HG03060 (cell line): Measurements from ENCODE around the gene FDX2.

Experiments used
- ATAC-seq: cut with Tn5 transposase; IDR thresholded peaks from one replicate; pipeline ENCODE4 v1.9.1; 2021; ENCODE audit warnings: low read depth, moderate number of reproducible peaks; ENCODE audit not compliant: unreplicated experiment

The FDX2 gene

DNA sequence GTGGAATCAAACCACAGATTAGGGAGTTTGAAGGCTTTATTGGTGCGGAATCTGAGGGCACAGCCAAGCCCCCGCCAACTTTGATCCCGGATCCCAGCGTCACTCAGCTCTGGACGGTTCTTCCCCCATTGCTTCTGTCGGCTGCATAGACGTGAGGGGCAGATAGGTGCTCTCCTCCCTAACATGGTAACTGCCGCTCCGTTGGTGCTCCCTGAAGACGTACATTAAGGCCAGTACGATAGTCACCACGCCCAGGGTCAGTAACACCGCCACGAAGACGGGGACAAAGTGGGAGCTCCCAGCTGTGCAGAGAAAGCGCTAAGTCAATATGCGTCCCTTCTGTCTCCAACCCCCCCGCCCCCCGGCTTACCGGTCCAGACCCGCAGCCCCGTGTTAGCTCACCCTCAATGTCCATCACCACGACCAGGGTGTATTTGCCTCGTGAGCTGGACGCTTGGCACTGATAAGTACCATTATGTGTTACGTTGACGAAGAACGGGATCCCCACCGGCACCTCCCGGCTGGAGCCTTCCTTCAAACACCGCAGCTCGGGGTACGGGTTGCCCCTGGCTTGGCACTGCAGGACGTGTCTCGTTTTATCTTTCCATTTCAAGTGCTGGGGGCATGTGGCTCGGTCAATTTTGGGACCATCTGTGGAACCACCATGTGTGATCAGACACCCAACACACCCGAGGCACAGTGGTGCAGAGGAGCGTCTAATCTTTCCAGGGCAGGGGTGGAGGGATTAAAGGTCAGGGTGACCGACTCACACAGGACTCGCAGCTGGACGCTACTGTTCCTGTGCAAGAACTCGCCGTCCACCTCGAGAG is 18.2 kb upstream of the FDX2 start:
- no peak for ATAC-seq

DNA sequence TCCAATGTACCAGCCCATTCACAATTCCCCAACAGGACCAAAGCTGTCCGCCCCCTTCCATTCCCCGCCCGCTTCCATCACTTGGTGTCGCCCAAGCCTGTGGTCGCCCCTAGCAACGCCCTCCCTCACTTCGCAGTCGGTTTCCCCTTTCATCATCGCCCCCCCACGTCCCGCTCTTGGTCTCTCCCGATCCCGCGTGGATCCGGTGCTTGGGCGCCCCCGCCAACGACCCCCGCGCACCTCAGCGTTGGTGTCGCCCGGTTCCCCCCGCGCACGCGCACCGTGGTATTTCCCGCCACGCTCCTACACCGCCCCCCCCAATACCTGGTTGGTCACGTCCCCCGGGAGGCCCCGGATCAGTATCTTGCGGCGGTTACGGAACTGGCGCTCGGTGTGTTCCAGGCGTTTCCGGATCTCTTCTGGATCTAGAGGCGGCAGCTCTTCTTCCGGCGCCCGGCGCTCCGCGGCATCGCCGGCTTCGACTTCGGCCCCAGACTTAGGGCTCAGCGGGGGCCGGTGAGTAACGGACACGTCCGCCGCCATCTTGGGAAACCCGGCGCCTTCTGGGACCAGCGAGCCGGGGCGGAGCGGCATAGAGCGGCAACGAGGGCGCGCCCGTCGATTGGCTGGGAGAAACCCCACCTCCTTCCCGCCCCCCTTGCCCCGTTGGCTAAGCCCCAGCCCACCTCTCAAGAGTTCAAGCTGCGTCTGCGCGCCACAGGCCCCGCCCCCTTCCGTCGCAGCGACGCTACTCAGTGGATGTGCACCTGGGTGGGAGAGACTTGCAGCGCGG is 17.3 kb upstream of the FDX2 start, which contains the start of gene RAVER1:
TSS of gene RAVER1 (minus strand) at position 565 of the 793 bp plus-strand sequence. CDS start at position 543, 22 bp downstream.
- ATAC-seq: peak; percentile 73

DNA sequence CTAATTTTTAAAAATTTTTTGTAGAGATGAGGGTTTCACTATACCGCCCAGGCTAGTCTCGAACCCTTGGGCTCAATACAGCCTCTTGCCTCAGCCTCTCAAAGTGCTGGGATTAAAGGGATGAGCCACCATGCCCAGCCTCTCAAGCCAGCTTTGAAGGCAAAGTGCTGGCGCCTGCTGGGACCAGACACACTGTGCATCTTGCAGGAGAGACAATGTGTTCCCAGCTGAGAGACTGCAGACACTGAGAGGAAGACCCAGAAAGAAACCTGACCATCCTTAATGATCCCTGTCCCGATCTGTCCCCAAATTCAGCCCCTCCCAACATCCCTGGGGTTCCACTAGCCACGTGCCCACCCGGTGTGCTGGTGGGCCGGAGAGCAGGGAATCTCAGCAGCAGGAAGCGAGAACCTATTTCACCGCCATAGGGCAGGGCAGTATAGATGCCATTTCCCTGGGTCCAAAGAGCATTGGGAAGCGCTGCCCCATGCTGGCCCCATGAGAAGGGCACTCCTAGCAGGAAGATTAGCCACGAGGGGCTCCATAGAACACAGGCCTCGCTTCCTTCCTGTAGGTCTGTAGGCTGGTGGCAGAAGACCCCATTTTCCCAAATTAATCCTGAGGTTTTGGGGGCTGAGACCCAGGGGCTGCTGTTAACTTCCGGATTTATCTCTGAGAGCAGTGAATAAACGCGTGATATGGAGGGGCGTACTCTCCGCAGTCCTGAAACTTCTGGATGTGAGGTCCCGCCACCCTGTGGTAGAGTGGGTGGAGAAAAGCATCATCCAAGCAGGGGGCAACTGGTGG is 16.5 kb upstream of the FDX2 start:
- no peak for ATAC-seq

DNA sequence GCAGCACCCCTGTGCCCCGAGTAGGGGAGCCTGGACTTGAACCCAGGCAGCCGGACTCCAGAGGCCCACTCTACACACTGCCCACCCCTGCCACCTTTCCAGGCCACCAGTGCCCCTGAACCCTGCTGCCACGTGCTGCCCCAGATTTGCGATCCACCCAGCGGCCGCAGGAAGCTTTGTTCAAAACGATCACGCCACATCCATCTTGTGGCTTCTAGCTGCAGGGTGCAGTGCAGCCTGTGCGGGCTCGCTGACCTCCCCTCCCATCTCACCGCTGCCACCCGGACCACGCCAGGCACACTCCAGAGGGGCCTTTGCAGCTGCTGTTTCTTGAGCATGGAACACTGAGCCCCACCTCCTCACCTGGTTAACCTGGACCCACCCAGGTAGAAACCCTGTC is 13.7 kb upstream of the FDX2 start:
- no peak for ATAC-seq

DNA sequence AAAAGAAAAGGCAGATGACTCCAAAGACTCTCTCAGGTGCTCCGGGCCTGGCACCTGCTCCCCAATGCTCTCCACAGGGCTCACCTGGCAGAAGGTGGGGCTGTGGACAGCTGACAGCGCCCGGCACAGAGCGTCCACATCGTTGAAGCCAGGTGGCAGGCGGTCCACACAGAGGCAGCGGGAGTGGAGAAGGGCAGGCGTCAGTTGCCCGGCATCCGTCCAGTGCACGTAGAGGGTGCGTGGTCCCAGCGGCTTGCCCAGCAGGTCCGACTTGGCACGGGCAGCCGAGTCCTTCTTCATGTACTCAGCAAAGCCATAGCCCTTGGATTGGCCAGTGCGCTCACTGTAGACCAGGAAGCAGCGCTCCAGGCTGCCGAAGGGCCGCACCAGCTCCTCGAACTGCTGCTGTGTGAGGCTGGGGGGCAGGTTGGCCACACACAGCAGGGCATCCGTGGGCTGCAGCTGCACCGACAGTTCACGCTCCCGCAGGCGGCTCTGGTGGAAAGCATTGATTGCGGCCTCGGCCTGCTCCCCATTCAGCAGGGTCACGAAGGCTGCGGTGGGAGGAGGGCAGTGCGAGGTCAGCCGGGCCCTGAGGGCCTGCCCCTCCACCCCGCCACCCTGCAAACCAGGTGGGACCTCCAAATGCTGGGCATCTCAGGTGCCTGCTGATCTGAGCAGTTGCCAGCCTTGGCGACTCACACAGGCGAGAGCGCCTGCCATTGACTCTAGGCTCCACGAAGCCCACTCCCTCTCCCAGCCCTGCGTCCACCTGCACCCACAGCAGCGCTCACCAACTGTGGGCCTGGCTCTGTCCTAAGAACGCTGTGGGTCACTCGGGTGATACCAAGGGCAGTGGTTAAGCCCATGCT is 13.0 kb upstream of the FDX2 start:
- ATAC-seq: no peak

DNA sequence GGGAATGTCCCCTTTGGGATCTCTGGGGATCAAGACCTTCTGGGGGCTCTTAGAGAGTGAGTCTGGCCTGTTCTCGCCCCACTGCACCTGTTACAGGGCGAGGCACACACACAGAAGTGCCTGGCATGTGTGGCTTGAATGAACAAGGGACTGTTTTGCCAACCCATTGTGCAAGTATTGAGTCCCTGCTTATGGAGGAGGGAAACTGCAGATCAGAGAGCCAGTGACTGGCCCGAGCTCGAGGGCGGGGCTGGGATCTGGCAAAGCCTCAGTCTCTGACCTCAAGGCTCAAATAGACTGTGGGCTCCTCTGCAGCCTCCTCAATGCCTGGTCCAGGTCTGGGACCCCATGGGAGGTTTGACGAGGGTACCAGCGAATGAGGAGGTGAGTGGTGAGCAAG is 12.0 kb upstream of the FDX2 start:
- ATAC-seq: no peak

DNA sequence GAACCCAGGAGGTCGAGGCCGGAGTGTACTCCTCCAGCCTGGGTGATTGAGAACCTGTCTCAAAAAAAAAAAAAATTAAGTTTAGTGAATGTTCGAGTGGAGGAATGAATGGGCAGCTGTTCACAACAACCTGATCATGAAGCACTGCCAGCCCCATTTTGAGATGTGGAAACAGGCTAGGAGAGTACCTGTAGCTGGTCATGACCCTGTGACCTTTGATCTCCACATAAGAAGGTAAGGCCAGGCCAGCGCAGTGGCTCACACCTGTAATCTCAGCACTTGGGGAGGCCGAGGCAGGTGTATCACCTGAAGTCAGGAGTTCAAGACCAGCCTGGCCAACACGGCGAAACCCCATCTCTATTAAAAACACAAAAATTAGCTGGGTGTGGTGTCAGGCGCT is 9.9 kb upstream of the FDX2 start:
- no peak for ATAC-seq

DNA sequence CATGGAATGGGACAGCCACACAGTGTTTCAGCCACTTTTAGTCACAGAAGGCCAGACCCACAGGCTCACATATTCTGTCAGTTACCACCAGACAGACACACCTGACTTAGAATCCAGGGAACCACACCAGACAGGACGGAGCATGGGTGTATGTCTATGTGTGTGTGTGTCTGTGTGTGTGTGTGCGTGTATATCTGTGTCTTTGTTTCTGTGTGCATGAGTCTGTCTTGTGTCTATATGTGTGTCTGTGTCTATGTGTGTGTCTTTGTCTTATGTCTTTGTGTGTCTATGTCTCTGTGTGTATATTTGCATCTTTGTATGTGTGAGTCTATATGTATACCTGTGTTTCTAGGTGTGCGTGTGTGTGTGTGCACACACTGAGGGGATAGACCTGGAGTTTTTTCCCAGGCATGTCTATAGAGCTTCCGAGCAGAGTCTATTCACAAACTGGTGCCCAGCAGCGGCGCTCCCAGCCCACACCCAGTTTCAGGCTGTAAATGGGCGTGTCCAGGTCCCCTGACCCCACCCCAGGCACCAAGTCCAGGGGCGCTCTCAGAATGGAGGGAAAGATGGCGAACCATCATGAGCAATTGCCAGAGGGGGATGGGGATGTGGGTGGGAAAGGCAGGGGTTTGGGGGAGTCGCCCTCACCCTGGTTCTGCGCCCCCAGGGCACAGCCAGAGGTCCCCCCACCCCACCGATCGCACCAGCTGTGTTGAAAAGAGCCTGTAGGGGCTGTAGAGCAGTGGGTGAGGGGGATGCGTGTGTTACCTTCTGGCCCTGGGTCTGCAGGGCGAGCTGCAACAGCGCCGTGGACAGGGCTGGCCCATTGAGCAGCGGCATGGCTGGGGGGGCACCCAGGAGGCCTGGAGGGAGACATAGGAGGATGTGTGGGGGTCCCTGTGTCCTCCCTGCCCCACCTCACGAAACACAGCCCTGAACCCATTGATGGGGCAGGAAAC is 6.3 kb upstream of the FDX2 start:
- no peak for ATAC-seq

DNA sequence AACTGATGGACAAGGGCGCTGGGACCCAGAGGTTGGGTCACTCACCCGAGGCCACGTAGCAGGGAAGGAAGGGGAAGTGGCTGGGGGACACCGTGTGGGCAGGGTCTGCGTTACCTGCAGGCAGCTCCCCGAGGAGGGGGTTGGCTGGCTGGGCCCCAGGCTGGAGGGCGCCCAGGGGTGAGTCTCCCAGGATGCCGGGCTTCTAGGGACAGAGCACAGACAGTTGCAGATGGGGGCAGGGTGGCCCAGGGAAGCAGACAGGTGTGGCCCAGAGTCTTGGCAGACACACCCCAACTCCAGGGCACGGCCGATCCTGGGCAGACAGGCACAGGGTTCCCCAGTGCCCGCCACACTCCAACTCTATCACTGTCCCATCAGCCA is 5.6 kb upstream of the FDX2 start:
- ATAC-seq: no peak

DNA sequence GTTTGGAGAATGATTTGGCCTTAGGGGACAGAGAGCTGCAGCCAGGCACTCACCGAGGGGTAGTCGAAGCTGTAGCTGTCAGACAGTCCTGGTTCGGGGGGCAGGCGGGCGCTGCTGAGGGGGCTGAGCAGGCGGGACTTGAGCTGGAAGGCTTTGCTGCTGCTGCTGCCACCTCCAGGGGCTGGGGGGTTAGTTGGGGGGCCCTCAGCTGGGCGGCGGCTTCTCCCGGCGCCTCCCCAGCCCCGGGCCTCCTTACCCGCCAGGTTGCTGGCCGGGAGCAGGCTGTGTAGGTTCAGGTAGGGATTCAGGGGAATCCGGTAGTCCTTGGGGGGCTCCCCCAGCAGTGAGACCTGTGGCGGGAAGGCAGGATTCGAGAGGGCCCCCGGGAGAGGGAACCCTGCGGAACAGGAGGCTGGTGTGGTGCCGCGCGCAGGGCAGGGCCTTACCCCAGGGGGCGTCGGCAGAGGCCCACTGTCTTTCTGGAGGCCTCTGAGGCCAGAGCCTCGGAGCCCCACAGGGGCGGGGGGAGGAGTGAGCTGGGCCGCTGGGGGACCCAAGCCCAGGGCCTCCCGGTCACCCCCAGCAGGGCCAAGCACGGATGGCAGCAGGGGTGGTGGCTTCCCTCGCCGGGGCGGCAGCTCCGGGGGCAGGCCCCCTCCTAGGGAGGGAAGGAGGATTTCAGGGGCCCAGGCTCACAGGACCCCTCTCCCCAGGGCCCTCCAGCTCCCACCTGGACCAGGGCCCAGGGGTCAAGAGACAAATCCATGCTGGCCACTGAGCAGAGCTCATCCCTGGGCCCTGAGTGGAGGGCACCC is 5.0 kb upstream of the FDX2 start:
- no peak for ATAC-seq

DNA sequence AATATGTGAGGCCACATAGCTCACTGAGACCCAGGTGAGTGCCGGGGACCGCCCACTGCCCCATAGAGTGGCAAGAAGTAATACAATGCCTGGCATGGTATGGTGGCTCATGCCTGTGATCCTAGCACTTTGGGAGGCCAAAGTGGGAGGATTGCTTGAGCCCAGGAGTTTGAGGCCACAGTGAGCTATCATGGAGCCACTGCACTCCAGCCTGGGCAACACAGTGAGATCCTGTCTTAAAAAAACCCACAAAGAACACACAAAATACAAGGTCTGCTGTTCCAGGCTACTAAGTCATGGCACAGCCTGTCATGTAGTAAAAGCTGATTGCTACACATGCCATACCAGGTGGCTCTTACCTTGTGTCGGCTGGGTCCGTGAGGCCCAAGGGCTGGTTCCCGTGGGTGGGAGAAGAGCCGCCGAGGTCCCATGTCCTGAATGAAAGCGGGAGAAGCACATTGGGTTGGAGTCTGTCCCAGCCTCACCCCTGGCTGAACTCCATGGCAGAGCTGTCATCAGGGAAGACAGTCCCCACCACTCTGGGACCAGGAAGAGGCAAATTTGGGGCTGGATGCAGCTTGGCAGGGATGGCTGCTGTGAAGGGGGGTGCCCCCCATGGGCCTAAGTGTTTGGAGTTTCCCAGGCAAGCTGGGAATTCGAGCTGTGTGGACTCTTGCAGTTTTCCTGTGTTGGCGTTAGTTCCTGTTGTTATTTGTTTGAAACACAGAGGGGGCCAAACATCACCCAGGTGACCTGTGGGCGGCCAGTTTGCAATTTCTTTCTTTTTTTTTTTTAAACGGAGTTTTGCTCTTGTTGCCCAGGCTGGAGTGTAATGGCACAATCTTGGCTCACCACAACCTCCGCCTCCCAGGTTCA is 3.2 kb upstream of the FDX2 start:
- ATAC-seq: no peak

DNA sequence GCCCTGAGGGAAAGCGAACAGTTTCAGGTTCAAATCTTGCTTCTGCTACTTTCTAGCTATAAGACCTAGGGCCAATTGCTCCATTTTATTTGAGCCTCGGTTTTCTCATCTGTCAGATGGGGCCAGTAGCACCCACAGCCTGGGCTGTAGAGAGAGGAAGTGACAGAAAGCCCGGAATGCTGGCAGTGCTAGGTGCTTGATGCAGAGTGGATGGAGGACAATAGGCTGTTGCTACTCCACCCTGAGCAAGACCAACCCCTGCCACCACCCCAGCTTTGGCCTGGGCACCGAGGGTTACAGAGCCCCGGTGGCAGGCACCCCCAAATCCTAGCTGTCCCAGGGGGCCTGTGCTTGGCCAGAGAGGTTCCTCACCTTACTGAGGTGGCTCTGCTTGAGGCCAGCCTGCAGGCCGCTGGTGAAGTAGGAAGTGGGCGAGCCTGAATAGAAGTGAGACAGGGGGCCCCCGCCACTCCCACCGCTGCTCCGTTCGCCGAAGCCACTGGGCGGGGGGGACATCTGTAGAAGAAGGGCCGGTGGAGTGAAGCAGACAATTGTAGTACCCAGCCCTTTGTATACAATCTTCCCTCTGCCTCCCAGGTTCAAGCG is 2.1 kb upstream of the FDX2 start:
- ATAC-seq: no peak

DNA sequence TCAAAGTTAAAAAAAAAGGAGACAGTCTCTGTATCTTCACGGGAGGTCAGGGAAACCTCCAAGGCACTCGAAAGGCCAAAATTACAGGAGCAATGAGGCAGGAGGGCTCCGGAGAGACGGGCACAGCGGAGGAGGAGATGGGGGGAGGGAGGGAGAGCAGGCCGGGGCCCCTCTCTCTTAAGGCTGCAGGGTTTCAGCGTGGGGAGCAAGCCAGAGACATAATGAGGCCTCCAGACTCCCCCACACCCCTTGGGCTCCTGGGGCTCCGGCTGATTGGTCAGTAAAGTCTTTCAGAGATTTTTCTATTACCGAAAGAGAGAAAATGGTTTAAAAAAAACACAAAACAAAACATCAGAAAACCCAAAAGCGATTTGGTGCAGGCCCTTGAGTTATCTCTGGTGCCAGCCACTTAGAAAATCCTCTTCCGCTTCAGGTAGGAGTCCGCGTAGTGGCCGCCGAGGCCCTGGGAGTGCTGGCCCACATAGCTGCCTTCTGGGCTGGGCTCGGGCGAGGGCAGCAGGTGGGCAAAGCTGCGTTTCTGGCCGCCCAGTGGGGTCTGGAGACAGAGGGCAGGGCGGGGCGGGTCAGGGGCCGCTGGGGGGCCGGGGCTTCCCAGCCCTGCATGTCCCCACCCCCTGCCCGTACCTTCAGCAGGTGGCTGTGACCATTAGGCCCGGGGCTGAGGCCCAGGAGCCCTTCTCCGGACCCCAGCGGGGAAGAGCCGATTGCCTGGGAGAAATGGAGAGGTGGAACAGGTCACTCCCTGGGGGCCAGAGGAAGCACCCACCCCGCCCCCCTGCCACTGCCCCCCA is 1.4 kb upstream of the FDX2 start:
- no peak for ATAC-seq

DNA sequence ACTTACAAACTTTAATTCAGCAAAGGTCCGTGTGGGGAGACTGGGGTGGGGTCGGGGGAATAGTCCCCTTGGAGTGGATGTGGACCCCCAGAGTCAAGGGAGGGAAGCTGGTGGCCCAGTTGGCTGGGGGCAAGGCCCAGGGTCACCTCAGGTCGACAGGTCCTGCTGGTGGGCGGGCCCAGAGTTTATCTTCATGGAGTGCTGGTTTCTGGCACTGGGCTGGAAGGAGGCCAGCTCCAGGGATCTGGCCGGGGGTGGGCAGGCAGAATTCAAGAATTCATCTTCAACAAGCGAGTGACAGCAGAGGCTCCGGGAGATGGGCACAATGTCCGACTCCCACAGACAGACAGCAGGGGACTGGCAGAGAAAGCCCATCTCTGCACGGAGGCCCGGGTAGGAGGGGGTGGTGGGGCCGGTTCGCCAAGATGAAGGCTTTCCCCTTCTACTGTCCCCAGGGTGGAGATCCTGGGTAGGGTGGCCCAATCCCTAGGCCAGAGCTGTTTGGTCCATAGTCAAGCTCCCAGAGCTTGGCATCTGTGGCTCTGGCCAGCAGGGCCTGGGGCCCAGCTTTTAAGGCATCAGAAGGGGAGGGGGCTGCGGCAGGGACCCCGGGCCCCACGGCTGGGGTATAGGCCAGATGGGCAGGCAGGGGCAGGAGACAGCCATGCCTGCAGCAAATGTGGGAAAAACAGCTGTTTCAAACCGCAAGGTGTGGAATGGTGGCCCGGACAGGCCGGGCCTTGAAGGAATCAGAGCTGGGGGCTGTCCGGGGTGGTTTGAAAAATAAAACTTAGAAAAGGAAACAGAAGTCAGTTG is 622 bp upstream of the FDX2 start:
- ATAC-seq: no peak

DNA sequence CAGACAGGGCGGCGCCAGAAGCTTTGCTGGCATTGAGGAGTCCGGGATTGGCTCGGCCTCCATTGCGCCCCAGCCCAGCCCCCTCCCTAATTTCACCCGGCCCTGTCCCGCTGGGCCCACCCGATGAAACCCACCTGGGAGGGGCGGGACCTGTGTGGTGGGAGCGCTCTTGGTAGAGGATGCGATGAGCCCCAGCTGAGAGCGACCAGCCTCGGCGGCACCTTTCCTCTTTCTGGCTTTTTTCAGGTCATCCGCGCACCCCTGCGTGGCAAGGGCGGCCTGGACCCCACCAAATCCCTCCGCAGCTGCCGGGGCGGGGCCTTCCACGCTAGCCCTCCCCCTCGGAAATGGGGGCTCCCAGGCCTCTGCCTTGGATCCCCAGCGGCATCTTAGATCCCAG is 6.4 kb downstream of the FDX2 start, which contains the start of gene ZGLP1:
TSS of gene ZGLP1 (minus strand) at position 393 of the 400 bp plus-strand sequence.
- no peak for ATAC-seq
